Fibroblast of upper back skin (primary cell): ENCODE data around the gene VIM.
"Not testable (repeated sequence)": the region's sequence is repeated elsewhere in the genome, so short reads cannot be mapped to it uniquely, and the experiment has no call there.

Experiments
- DNase-seq: peaks from one replicate; pipeline ENCODE4 v3.0.0-alpha.2; 2013

The VIM gene

GRCh38 chr10:17257466-17258321 lies 29.7 kb downstream of the VIM start:
- peak; percentile 82 for DNase-seq

GRCh38 chr10:17262502-17262901 lies 34.5 kb downstream of the VIM start:
- DNase-seq: no peak

- no peak for DNase-seq
These were observed 35.5 kb downstream of the VIM start for GRCh38 chr10:17263580-17263979.

- DNase-seq: peak; percentile 10
These were observed 37.4 kb downstream of the VIM start for GRCh38 chr10:17265468-17265867.

- not testable (repeated sequence) for DNase-seq
These were observed 38.5 kb downstream of the VIM start for GRCh38 chr10:17266549-17266948.

- DNase-seq: no peak
These were observed 44.6 kb downstream of the VIM start for GRCh38 chr10:17272648-17273047.

- DNase-seq: peak; percentile 80
These were observed 45.4 kb downstream of the VIM start for GRCh38 chr10:17273403-17273802.

- DNase-seq: no peak
These were observed 48.8 kb downstream of the VIM start for GRCh38 chr10:17276756-17277424.

GRCh38 chr10:17278607-17279240 lies 50.7 kb downstream of the VIM start:
- DNase-seq: no peak

- no peak for DNase-seq
These were observed 54.3 kb downstream of the VIM start for GRCh38 chr10:17282311-17282710.

- DNase-seq: no peak
These were observed 58.8 kb downstream of the VIM start for GRCh38 chr10:17286562-17287550.
